Esophagus squamous epithelium (tissue), 5 donors: Measurements from ENCODE around the gene ANO4. TPM values are rescaled to one million over a fixed set of nuclear protein-coding genes. Genes with fewer than 3 reads are reported as not detected.

ENCODE experiments used
- DNase-seq: peaks from one replicate; lab custom pipeline; 2025; lab: John Stamatoyannopoulos, UW
- H3K27ac ChIP-seq, 4 donors: fragments of 200-600 bp; sonication (generic); one replicate each; pipeline ENCODE4 v1.5.1; 2016 to 2019; ENCODE audit warnings: mild to moderate bottlenecking in 1 of 4
- H3K27me3 ChIP-seq, 4 donors: fragments of 200-600 bp; sonication (generic); 1 replicate in 3 of 4; 2 replicates in 1 of 4; pipeline versions ENCODE4 v1.5.1 to v1.6.0; 2017 to 2021; ENCODE audit warnings: antibody characterized with exemption in 1 of 4
- H3K36me3 ChIP-seq, 3 donors: fragments of 200-600 bp; sonication (generic); one replicate each; pipeline ENCODE4 v1.5.1; 2016 to 2019
- H3K4me1 ChIP-seq, 3 donors: fragments of 200-600 bp; sonication (generic); one replicate each; pipeline ENCODE4 v1.5.1; 2017 to 2019
- H3K4me3 ChIP-seq, 4 donors: fragments of 200-600 bp; sonication (generic); 1 replicate in 3 of 4; 2 replicates in 1 of 4; pipeline ENCODE4 v1.5.1; 2016 to 2019; ENCODE audit warnings: mild to moderate bottlenecking in 2 of 4, moderate library complexity in 1 of 4
- H3K9me3 ChIP-seq, 3 donors: fragments of 200-600 bp; sonication (generic); one replicate each; pipeline ENCODE4 v1.5.1; 2016 to 2019
- CTCF ChIP-seq, 6 experiments: fragments of 450-650 bp in 4 of 6; fragments of 200-600 bp in 2 of 6; sonication (generic) in 2 of 6; IDR thresholded peaks; one replicate each; pipeline ENCODE4 v1.5.1; 2016 to 2019; ENCODE audit warnings: antibody characterized with exemption in 6 of 6, mild to moderate bottlenecking in 4 of 6, moderate library complexity in 4 of 6
- POLR2A ChIP-seq, 4 donors: fragments of 450-650 bp; IDR thresholded peaks; one replicate each; pipeline ENCODE4 v1.6.1; 2017; ENCODE audit warnings: antibody characterized with exemption in 4 of 4, mild to moderate bottlenecking in 4 of 4, moderate library complexity in 3 of 4
- WGBS, 2 donors: methylation state at CpG; one replicate each; pipeline ENCODE4 v1.1.5; 2018; 5-methylcytosine and 5-hydroxymethylcytosine counted together
- intact Hi-C: fragments of 100-400 bp; cut with DNase I; formaldehyde crosslinking; loops from one replicate; pipeline ENCODE4 v1.15.0; 2022
- total RNA-seq, 4 donors: library from RNA; depleted of rRNA; stranded (reverse); fragments of >200 nt; gene quantifications; one replicate each; pipeline ENCODE4 v1.1.0, GENCODE V29; 2016
- donor health status: DM: yes; HTN: yes; CAD: no.

The ANO4 gene
- total RNA-seq, 4 donors from 2014 or later = 0.09 TPM; not detected in 3

- intact Hi-C loops = no loop called here
- WGBS, 2 donors = 72 to 78% methylated on average over 5 of the region's 5 CpGs
- H3K27ac ChIP-seq = no peak overlapping the region
- TF ChIP-seq CTCF (IDR thresholded peaks at IDR 0.05) (no peak), POLR2A (IDR thresholded peaks at IDR 0.05) (no peak)
- H3K27me3 ChIP-seq = no peaks in the 10 kb centered on the region
- no peaks in the 10 kb centered on the region for H3K36me3 ChIP-seq
- DNase-seq = no peak
- no peaks in the 10 kb centered on the region for H3K9me3 ChIP-seq
- no peak overlapping the region for H3K4me3 ChIP-seq
- no peaks in the 10 kb centered on the region for H3K4me1 ChIP-seq
These were observed 148.6 kb downstream of the ANO4 start for GRCh38 chr12:100942984-100943749.

- no peaks in the 10 kb centered on the region for H3K27me3 ChIP-seq
- H3K4me3 ChIP-seq = no peak overlapping the region
- intact Hi-C loops = no loop called here
- H3K4me1 ChIP-seq = no peaks in the 10 kb centered on the region
- no peaks in the 10 kb centered on the region for H3K9me3 ChIP-seq
- no peak for TF ChIP-seq CTCF (IDR thresholded peaks at IDR 0.05)
- no peak for TF ChIP-seq POLR2A (IDR thresholded peaks at IDR 0.05)
- WGBS, 2 donors = 92% methylated on average over 1 of the region's 1 CpG
- H3K27ac ChIP-seq = no peak overlapping the region
- no peak for DNase-seq
- no peaks in the 10 kb centered on the region for H3K36me3 ChIP-seq
These were observed 157.2 kb downstream of the ANO4 start for GRCh38 chr12:100951756-100952155.

- no peaks in the 10 kb centered on the region for H3K27me3 ChIP-seq
- TF ChIP-seq CTCF (IDR thresholded peaks at IDR 0.05) = no peak
- no peak for TF ChIP-seq POLR2A (IDR thresholded peaks at IDR 0.05)
- H3K36me3 ChIP-seq = no peaks in the 10 kb centered on the region
- no peak overlapping the region for H3K4me3 ChIP-seq
- intact Hi-C loops = no loop called here
- DNase-seq = no peak
- H3K9me3 ChIP-seq = no peaks in the 10 kb centered on the region
- H3K27ac ChIP-seq = no peak overlapping the region
- H3K4me1 ChIP-seq = no peaks in the 10 kb centered on the region
These were observed 158.6 kb downstream of the ANO4 start for GRCh38 chr12:100953217-100953616.

GRCh38 chr12:100953677-100954076, 159.1 kb downstream of the ANO4 start:
- H3K27ac ChIP-seq = no peak overlapping the region
- no peak for TF ChIP-seq POLR2A (IDR thresholded peaks at IDR 0.05)
- TF ChIP-seq CTCF (IDR thresholded peaks at IDR 0.05) = no peak
- no peaks in the 10 kb centered on the region for H3K4me1 ChIP-seq
- no peak overlapping the region for H3K4me3 ChIP-seq
- H3K27me3 ChIP-seq = no peaks in the 10 kb centered on the region
- H3K9me3 ChIP-seq = no peaks in the 10 kb centered on the region
- H3K36me3 ChIP-seq = no peaks in the 10 kb centered on the region
- no peak for DNase-seq
- intact Hi-C loops = no loop called here
- 51 to 73% methylated on average over 2 of the region's 2 CpGs for WGBS, 2 donors

- Histone ChIP-seq H3K36me3 (no peaks in the 10 kb centered on the region), H3K27me3 (no peaks in the 10 kb centered on the region), H3K4me1 (no peaks in the 10 kb centered on the region), H3K27ac (no peak overlapping the region), H3K9me3 (no peaks in the 10 kb centered on the region), H3K4me3 (no peak overlapping the region)
- no peak for TF ChIP-seq POLR2A (IDR thresholded peaks at IDR 0.05)
- no peak for TF ChIP-seq CTCF (IDR thresholded peaks at IDR 0.05)
- no peak for DNase-seq
- intact Hi-C loops = no loop called here
- WGBS, 2 donors = 87 to 96% methylated on average over 3 of the region's 3 CpGs
These were observed 159.5 kb downstream of the ANO4 start for GRCh38 chr12:100954118-100954517.
